Measurements from ENCODE around the gene ETV6. TPM values are rescaled to one million over a fixed set of nuclear protein-coding genes. Genes with fewer than 3 reads are reported as not detected.

ETV6 gene
- total RNA-seq, 1 experiment from 2014 or later: 17.2 TPM

GRCh38 chr12:11771895-11772502, 122.5 kb downstream of the ETV6 start:
- no peak for ATAC-seq
- no peaks in the 10 kb centered on the region for H3K4me1 ChIP-seq (ENCODE audit: control insufficient read depth, insufficient read depth, low read length)
- H3K4me3 ChIP-seq (ENCODE audit: low read depth in 2 of 2, low read length in 2 of 2): no peak overlapping the region
- BruUV-seq (replicated peaks): no TSS peak
- H3K27ac ChIP-seq (ENCODE audit: low read length): no peak overlapping the region
- TF ChIP-seq POLR2AphosphoS5 (IDR thresholded peaks at IDR 0.05; ENCODE audit: low read depth, low read length) (no peak), REST (IDR thresholded peaks at IDR 0.05; ENCODE audit: insufficient read depth in 1 of 2, low read depth in 2 of 2, low read length in 1 of 2) (no peak), SIN3A (IDR thresholded peaks at IDR 0.05; ENCODE audit: borderline replicate concordance, insufficient read depth, low read depth, low read length) (no peak), TCF7L2 (IDR thresholded peaks at IDR 0.05; ENCODE audit: low read depth, low read length) (no peak), CTCF (IDR thresholded peaks at IDR 0.05) (no peak)
- H3K27me3 ChIP-seq (ENCODE audit: control insufficient read depth, insufficient read depth, low read length): no peaks in the 10 kb centered on the region
- no peaks in the 10 kb centered on the region for H3K9me3 ChIP-seq (ENCODE audit: control insufficient read depth, insufficient read depth, low read depth, low read length)
- DNase-seq (ENCODE audit: low read depth, low spot score): no peak
- in situ Hi-C loops (cut with HindIII; ENCODE audit: low pct_unique_long_range_greater_than_20kb, low sequenced_read_pairs): no loop called here
- POLR2A ChIA-PET: no interaction called here
- intact Hi-C loops (cut with micrococcal nuclease; ENCODE audit: unreplicated experiment): no loop called here
- CTCF ChIA-PET: no interaction called here
- no peaks in the 10 kb centered on the region for H3K36me3 ChIP-seq (ENCODE audit: control insufficient read depth, insufficient read depth, low read length)

- H3K4me3 ChIP-seq (ENCODE audit: low read depth in 2 of 2, low read length in 2 of 2): no peak overlapping the region
- in situ Hi-C loops (cut with HindIII; ENCODE audit: low pct_unique_long_range_greater_than_20kb, low sequenced_read_pairs): no loop called here
- TF ChIP-seq TCF7L2 (IDR thresholded peaks at IDR 0.05; ENCODE audit: low read depth, low read length) (no peak), CTCF (IDR thresholded peaks at IDR 0.05) (no peak), REST (IDR thresholded peaks at IDR 0.05; ENCODE audit: insufficient read depth in 1 of 2, low read depth in 2 of 2, low read length in 1 of 2) (no peak), POLR2AphosphoS5 (IDR thresholded peaks at IDR 0.05; ENCODE audit: low read depth, low read length) (no peak), SIN3A (IDR thresholded peaks at IDR 0.05; ENCODE audit: borderline replicate concordance, insufficient read depth, low read depth, low read length) (no peak)
- no peaks in the 10 kb centered on the region for H3K36me3 ChIP-seq (ENCODE audit: control insufficient read depth, insufficient read depth, low read length)
- no peaks in the 10 kb centered on the region for H3K9me3 ChIP-seq (ENCODE audit: control insufficient read depth, insufficient read depth, low read depth, low read length)
- BruUV-seq (replicated peaks): no TSS peak
- intact Hi-C loops (cut with micrococcal nuclease; ENCODE audit: unreplicated experiment): no loop called here
- H3K27me3 ChIP-seq (ENCODE audit: control insufficient read depth, insufficient read depth, low read length): no peaks in the 10 kb centered on the region
- no peak for ATAC-seq
- no peak for DNase-seq (ENCODE audit: low read depth, low spot score)
- no peaks in the 10 kb centered on the region for H3K4me1 ChIP-seq (ENCODE audit: control insufficient read depth, insufficient read depth, low read length)
- POLR2A ChIA-PET: no interaction called here
- H3K27ac ChIP-seq (ENCODE audit: low read length): no peak overlapping the region
- CTCF ChIA-PET: no interaction called here
Observed at GRCh38 chr12:11773889-11774677, 124.6 kb downstream of the ETV6 start.

Data from Panc1 (cell line).